G401 (cell line): ENCODE results near the gene WT1. TPM values are rescaled to one million over a fixed set of nuclear protein-coding genes. Genes with fewer than 3 reads are reported as not detected.

Experiments used
- DNase-seq: peaks from one replicate; pipeline ENCODE4 v3.0.0-alpha.2; 2015; ENCODE audit warnings: low spot score
- in situ Hi-C: cut with HindIII; loops from 2 replicates; pipeline ENCODE4 v1.10.0; 2016; ENCODE audit warnings: low sequenced_read_pairs, mixed read lengths
- total RNA-seq: library from RNA; depleted of rRNA; stranded (reverse); fragments of >200 nt; shearing (Covaris generic); gene quantifications from 2 replicates; pipeline ENCODE4 v1.2.3, GENCODE V29; 2014

The WT1 gene
- total RNA-seq, 1 experiment from 2014 or later: not detected

DNA sequence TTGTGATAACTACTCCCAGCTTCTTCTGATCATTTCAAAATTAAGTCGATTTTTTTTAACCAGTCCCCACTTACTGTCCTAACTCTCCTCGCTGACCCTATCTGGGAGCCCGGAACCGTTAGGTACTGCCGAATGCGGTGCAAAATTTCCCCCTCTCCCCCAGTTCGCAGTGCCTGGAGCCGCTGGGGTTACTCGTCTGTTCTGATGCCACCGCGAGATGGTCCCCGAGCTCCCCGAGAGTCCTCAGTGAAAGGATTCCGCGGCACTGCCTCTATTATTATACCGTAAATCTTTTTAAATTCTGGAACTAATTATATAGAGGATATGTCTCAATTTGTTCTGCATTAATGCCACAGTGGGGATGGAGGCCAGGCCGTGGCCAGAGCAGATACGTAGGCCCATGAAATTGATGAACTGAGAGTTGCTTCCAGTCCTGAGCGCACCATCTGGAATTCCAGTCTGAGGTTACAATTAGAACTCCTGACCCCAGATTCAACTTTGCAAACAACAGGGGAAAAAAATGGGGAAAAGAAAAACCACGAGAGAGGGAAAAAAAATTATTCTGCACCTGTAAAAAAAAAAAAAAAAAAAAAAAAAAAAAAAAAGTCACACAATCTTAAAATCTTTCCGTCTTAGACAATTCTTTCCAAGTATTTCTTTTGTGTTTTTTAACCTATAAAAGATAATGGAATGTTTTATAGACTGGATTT, 4.3 kb upstream of the WT1 start:
- in situ Hi-C loops: no loop called here
- DNase-seq: no peak

DNA sequence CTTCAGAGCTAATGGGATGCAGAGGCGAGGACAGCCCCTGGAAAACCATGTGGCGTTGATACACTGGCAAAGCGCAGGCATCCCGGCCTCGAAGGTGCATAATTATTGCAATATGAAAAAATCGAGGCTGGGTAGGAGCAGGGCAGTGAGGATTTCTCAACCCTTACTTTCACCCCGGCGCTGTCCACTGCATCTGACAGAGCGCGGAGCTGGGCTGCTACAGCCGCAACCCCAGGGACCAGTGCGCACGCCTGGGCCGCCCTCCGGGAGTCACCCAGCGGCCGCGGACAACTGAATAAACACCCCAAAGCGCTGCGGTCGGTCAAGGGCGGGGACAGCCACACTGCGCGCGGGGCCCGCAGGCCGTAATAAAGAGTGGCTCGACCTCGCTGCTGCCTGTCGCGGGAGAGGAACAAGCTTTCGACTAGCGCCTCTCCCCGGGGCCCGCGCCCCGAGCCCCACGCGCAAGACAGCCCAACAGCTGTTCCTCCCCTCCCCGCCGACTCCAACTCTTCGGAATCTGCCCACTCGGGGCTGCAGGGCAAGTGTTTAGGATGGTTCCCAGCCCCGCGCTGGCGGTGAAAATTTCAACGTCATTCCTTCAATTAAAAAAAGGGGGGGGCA, 3.6 kb upstream of the WT1 start:
- DNase-seq: no peak
- in situ Hi-C loops: no loop called here

DNA sequence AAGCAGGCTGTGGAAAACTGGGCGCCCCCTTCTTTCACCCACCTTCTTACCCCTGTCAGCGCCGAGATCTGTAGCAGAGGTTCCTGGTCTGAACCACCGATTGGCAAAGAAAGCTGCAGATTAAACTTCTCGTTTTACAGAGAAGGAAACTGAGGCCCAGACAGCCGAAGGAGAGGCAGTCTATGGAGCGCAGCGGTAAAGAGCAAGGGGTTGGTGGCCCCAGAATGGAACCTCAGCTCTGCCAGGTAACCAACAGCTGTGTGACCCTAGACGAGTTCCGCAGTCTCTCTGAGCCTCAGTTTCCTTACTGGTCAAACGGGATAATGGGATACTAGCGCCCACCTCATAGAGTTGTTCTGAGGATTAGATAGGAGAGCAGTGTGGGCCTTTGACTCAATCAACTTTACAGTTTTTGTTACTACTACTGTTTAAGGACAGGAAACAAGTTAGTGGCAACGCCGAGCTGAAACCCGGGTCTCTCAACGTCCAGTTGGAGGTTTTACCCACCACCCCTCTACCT, 3.1 kb upstream of the WT1 start:
- no peak for DNase-seq
- in situ Hi-C loops: no loop called here

DNA sequence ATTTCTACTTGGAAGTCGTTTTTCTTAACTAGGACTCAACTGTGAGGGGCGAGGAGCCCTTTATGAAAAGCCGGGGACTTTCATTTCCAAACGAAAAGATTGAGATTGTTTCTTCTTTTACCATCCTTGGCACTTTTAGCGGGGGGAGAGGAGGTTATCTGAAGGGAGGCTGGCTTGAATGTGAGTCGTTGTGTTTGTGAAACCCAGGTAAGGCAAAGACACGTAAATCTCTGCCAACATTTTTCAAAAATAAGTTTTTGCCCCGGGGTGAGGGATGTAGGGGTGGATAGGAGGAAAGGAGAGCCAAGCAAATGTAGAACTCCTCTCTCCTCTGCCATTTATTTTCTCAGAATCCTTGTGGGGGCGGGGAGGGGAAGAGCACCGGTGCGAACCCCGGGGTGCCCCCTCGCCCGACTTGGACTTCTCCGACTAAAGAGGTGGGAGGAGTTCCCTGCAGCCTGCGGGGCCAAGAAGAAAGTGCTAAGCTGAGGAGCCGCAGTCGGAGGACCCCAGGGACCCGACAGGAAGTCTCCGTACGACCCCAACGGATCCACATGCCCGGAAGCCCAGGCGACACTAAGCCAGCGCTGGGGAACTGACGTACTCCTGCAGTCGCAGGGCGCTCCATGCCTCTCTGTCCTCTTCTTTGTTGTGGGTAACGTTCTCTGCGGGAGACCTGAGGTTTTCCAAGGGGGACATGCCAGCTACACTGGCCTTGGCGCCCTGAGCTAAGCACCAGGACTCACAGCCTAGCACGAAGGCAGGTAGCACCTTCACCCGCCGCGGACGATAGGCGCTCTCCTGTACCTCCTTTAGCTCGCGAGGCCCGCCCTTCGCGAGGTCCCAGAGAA, 2.4 kb upstream of the WT1 start:
- in situ Hi-C loops: no loop called here
- DNase-seq: no peak

DNA sequence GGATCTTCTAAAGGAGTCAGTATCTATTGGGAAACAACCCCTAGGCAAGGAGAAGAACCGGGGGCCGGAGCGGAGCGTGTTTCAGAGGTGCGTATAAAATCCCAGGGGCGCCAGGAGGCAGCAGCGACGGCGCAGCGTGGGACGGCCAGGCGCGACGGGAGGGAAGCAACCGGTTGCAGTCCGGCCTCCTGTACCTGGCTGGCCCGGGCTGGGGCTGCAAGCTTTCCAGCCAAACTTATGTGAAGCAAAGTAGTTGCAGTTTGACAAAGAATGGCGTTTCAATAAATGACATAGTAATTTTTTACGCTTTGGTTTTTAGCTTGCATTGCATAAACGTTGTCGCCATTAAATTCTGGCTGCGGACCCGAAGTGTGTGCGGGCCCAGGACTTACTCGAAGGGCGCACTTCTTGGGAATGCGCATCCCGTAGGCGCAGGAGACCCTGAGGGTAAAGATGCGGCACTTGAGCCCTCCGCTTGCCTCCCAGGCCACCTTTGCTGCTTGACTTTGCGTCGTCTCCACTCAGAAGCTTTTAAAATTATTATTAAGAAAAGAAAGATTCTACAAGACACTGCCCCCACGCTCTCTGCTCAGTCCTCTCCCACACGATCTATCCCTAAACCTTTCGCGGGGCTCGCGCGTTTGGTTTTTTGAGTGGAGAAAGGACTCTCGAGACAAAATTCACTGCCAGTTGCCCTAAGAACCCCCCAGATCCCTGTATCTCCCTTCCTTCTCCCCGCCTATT, 1.6 kb upstream of the WT1 start:
- DNase-seq: no peak
- in situ Hi-C loops: no loop called here

DNA sequence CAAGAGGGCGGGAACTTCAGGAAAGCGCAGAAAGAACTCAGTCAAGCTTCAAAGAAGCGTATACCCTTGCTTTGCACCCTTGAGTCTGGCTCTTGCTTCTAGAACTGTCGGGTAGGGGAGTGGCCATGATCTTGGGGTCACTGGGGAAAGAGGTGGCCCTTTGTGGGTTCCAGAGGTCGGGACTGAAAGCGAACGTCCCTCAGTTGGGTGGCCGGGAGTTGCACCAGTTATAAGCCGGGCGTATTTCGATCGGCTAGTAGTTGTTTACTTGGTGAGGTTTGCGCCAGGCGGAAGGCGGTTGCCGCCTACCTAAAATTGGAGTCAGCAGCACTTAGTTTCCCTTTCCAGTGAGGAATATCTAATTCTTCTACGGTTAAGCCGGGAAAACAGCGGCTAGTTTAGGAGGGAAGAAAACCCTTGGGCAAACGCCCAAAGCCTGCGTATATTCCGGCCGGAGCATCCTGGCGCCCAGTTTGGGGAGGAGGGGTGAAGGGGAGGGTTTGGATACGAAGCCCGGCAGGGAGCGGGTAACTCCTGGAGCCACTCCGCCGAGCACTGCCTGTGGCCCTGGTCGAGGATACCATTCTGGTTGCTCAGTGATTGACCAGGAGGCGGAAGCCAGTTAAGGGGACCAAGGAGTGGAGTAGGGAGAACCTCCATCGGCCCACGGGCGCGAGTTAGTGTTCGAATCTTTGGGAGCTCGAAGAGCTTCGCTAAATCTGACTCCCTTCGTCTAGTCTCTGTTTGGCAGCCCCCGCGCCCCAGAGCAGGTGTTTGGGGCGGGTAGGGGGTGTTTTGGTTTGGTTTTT, 807 bp upstream of the WT1 start:
- no peak for DNase-seq
- in situ Hi-C loops: no loop called here

DNA sequence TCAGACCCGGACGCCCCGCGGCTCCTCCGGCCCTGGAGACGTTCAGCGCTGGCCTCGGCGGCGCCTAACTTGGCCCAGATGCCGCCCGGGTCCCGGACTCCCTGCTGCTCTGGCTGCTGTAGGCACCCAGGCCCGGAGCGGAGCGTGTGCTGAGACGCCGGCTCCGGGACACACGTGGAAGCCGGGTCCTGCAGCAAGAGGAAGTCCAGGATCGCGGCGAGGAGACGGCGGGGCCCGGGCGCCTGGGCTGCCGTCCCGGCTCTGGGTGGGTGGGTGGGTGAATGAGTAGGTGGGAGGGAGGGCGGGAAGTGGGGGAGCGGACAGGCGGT, 223 bp downstream of the WT1 start:
- in situ Hi-C loops: no loop called here
- DNase-seq: no peak

DNA sequence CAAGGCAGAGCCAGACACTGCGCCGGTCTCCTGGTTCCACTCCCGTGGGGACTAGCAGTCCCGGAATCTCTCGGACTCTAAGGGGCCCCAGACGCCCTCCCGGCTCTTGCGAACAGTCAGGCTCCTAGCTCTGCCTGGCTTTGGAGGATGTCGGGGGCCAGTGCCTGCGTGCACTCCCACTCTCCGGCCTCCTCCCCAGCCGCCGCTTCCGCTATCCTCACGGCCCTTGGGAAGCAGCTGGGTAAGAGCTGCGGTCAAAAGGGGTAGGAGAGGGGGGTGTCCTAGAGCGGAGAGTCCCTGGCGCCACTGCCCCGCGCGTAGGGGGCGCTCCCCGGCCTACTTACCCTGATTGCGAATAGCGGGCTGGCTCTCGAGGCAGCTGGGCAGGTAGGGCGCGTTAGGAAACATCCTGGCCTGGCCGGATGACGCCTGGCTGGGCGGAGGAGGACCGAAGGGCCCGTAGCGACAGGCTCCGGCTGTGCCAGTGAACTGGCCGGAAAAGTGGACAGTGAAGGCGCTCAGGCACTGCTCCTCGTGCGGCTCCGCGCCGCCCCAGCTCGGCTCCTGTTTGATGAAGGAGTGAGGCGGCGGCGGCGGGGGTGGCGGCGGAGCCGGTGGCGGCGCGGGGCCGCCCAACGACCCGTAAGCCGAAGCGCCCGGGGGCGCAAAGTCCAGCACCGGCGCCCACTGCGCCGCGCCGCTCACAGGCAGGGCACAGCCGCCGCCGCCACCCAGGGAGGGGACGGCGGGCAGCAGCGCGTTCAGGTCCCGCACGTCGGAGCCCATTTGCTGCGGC, 785 bp downstream of the WT1 start:
- DNase-seq: no peak
- in situ Hi-C loops: no loop called here

DNA sequence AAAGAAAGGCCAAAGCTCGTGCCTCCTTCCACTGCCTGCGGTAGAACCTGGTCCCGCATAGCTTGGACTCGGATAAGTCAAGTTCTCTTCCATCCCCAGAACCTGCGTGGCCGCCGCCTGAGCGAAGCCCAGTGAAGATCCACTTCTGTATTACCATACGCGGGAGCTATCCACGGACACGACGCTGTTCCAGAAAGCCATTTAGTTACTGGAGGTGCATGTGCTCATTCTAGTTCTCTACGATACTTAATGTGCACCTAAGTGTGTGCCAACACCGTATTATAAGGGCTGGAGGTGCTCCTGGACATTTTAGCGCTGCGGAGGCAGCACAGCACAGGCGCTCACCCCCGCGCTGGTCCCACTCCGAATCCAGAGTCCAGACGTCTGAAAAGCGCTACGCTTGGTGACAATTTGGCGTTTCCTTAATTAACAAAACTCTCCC, 1.4 kb downstream of the WT1 start:
- in situ Hi-C loops: no loop called here
- DNase-seq: no peak

DNA sequence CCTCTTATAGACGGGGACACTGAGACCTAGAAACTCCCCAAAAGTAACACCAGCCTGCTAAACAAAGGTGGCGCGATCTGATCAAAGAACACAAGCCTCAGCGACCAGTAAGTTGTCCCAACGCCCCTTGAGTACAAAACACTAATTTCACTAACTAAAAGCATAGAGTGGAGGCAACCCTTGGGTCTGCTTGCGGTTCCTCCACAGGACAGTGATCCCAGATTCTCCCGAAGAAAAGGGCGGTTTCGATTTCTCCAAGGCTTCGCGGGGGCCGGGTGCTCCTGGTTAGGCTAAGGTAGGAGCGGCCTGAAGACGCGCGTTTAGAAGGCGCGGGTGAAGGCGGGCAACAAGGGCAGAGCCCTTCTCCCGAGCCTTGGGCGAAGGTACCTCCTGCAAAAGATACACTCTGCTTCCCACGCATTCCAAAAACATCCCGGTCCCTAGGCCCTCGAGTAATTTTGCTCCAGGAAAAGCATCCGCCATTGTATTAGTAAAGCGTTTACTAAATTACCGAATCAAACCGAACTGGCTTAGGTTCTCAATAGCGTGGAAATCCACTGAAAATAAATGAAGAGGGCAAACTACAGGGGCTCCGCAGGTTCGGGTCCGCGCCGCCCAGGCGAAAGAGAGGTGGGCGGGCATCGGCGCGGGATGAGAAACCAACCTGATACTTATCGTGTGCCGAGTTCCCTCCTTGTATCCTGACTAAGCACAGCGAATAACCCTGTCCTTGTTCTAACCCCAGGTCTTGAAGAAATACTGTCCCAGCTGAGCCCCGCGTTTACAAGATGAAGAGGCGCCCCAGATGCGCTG, 2.0 kb downstream of the WT1 start:
- DNase-seq: no peak
- in situ Hi-C loops: no loop called here

DNA sequence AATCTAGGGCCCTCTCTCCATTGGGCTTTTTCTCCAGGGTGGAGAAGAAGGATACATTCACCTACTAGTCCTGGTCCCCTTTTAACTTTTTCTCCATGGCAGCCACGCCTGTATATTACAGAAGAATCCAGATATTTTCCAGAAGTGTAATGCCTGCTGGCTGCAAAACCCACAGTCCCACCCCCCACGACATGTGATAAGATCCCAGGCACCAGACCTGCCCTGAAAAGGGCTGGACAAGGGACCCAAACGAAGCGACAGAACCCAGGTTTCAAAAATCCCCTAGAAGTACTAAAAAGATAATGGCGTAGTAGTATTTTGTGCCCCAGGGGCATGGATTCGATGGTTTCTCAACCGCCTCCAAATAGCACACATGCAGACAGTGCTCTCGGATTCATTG, 2.8 kb downstream of the WT1 start:
- in situ Hi-C loops: no loop called here
- no peak for DNase-seq

DNA sequence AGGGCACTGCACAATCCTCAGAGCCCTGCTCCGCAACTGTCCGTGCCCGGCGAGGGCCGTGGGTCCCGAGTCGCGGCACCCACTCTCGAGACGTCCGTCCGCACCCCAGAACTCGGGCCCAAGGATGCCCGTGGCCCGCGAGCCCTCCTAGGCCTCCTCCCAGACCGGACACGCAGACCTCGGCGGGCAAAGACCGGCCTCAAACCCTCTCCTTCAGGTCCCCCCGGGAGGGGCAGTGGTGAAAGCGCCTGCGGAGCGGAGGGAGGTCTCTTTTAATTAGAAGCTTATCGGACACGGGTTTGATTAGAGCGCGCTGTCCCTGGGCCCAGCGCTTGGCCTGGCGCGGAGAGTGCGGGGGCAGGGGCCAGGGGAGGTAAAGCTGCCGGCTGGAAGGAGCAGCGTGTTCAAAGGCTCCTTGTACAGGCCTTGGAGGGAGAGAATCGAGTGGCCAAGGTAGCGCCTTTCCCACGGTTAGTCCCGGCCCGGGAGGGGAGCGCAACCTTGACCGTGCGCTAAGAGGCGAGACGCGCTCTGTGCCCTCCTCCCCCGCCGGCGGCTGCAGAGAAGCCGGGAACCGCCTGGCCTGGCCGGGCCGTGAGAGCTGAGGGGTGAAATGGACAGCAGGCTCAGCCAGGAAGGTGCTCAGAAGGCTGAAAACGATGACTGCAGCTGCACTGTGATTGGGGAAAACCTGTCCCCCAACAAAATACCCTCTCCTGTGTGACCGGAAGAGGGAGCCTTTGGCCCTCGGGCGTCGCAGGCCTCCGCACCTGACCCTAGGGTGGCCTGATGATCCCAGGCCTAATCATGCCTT, 4.6 kb downstream of the WT1 start:
- in situ Hi-C loops: no loop called here
- DNase-seq: no peak

DNA sequence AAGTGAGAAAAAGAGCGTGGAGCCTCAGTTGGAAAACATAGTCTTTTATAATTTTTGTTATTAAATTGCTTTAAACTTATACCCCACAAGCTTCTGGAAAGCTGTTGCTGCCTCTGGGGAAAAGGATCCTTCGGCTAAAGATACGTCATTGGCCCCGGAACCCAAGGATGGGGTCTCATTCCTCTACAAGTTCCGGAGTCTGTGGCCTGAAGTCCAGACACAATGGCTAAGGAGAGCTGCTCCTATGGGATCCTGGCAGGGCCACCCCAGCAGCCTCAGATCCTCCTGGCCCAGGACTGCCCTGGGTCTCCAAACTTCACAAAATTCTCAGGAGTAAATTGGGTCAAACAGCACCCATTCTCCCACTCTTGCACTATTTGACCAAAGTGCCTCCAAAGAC, 5.9 kb downstream of the WT1 start:
- DNase-seq: no peak
- in situ Hi-C loops: no loop called here

DNA sequence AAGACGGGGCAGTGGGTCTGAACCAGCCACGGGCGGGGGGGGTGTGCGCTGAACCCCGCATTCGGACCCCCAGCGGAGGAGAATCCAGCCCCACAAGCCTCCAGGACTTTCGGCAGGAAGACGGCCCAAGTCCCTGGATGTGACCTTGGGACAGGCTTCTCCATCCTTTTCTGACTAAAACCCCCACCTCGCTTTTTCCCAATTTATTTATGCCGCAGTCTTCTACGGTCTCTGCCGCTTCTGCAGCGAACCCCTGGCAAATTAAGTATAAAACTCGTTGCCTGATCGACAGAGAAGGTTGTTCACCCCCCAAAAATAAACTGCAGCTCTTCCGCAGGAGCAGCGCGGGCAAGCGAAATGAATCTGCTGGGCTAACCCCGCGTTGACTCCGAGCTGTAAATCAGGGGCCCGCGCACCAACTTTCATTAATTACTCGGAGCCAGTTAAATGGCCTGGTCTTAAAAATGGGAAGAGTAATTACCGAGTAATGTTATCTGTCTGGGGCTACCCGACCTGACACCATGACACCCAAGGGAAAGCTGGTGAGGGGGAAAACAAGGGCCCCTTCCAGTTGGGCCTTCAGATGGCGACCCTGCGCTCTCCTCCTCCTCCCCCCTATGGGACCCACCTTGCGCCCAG, 6.6 kb downstream of the WT1 start:
- in situ Hi-C loops: no loop called here
- no peak for DNase-seq

DNA sequence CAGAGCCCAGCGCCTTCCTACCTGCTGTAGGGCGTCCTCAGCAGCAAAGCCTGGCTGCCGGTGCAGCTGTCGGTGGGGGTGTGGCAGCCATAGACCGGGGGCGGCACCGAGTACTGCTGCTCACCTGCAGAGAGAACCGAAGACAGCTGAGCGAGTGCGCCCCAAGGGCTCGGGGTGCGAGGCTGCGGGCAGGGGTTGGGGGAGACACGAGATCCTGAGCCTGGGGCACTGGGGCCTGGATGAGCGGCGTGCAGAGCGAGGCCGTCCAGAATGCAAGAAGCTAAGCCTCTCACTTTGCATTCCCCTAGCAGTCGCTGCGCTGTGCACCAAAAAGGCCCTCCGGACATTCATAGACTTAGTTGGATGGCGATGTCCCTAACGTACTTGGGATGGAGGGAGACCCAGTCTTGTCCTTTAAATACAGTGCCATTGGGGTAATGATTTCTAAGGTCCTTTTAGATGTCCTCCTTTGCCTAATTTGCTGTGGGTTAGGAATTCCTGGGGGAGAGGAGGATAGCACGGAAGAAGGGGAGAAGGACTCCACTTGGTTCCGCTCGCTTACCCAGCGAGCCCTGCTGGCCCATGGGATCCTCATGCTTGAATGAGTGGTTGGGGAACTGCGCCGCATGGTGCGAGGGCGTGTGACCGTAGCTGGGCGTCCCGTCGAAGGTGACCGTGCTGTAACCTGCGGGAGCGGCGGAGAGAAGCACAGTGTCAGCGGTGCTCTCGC, 7.2 kb downstream of the WT1 start:
- no peak for DNase-seq
- in situ Hi-C loops: no loop called here

DNA sequence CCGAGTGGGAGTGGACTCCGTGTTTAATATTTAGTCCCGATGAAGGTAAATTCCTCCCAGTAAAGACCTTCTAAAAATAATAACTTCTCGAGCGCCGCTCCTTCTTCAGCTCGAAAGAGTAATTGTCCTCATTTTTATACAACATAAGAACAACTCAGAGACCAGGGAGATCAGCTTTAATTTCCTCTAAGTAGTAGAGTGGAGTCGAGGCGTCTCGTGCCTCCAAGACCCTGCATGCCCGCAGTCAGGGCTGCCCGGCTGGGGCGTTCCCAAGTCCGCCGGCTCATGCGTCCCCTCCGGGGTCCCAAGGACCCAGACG, 7.8 kb downstream of the WT1 start:
- no peak for DNase-seq
- in situ Hi-C loops: no loop called here
